Measurements from ENCODE around the gene FH. TPM values are rescaled to one million over a fixed set of nuclear protein-coding genes. Genes with fewer than 3 reads are reported as not detected.

Gene FH
- total RNA-seq, 1 donor from 2014 or later = 55.9 TPM

DNA sequence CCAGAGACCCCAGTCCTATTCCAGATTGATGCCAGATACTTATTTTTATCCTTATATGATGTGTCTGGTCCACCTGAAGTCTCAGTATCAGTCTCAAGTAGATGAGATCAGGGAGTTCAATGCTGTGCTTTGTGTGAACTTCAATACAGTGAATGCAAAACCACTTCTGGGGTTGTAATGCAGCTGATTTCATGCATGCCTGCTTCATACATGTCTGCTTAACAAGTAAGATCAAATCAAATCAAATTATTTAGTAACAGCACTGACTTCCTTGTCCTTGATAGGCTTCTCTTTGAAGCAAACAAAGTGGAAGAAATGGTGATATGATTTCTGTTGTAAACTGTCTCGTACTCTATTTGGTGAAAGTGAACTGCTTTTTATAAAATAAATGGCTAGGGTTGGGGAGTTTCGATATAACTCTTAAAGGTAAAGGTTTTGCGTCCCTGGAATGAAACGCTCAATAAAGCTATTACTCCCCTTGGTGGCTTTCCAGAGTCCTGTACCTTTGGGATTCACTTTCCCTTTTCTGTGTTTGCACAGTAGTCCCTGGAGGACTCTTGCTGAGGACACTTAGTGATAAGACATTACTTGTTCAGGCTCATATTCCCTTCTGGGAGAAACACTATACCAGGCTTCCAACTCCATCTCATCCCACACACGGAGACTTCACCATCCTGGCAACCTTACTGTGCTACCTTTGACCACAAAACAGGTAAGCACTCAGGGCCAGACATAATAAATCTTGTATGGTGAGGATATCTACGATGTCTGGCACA is 59.3 kb downstream of the FH start:
- no peak overlapping the region for H3K4me3 Mint-ChIP-seq (ENCODE audit: unreplicated experiment)
- TF ChIP-seq, protein P1, sequence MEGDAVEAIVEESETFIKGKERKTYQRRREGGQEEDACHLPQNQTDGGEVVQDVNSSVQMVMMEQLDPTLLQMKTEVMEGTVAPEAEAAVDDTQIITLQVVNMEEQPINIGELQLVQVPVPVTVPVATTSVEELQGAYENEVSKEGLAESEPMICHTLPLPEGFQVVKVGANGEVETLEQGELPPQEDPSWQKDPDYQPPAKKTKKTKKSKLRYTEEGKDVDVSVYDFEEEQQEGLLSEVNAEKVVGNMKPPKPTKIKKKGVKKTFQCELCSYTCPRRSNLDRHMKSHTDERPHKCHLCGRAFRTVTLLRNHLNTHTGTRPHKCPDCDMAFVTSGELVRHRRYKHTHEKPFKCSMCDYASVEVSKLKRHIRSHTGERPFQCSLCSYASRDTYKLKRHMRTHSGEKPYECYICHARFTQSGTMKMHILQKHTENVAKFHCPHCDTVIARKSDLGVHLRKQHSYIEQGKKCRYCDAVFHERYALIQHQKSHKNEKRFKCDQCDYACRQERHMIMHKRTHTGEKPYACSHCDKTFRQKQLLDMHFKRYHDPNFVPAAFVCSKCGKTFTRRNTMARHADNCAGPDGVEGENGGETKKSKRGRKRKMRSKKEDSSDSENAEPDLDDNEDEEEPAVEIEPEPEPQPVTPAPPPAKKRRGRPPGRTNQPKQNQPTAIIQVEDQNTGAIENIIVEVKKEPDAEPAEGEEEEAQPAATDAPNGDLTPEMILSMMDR (IDR thresholded peaks at IDR 0.05; ENCODE audit: unreplicated experiment) = no peak
- H3K27ac Mint-ChIP-seq (ENCODE audit: unreplicated experiment) = no peak overlapping the region
- no peaks in the 10 kb centered on the region for H3K9me3 Mint-ChIP-seq (ENCODE audit: unreplicated experiment)
- DNase-seq (ENCODE audit: low spot score) = no peak
- H3K4me1 Mint-ChIP-seq (ENCODE audit: unreplicated experiment) = no peaks in the 10 kb centered on the region
- peaks cover 2% of the 10 kb centered on the region for H3K27me3 Mint-ChIP-seq (ENCODE audit: unreplicated experiment)
- no peaks in the 10 kb centered on the region for H3K36me3 Mint-ChIP-seq (ENCODE audit: low read depth, unreplicated experiment)

DNA sequence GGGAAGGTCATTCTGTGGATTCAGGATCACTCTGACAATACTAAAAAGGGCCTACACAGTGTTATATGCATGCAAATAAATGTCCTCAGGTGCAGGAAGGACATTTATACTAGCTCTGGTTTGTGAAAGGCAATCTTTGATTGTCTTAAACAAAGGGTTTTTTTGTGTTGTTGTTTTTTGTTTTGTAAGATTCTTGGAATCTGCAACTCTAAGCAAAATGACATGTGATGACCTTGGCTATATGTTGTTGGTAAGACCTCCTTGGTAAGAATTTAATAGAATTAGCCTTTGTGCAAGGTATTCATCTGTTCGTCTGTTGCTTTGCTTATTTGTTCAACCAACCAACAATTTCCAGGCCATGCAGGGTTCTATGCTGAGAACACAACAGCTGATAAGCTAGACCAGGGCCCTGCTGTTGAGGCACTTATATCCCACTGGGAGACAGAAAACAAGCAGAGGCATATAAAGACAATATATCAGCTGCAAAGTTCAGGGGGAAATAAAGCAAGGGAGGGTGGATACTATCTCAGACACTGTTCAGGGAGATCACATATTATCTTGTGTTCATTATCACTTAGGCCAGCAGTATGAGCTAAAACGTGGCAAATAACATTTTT is 60.3 kb downstream of the FH start:
- DNase-seq (ENCODE audit: low spot score) = no peak
- no peaks in the 10 kb centered on the region for H3K36me3 Mint-ChIP-seq (ENCODE audit: low read depth, unreplicated experiment)
- H3K27ac Mint-ChIP-seq (ENCODE audit: unreplicated experiment) = no peak overlapping the region
- H3K4me1 Mint-ChIP-seq (ENCODE audit: unreplicated experiment) = no peaks in the 10 kb centered on the region
- peaks cover 2% of the 10 kb centered on the region for H3K27me3 Mint-ChIP-seq (ENCODE audit: unreplicated experiment)
- TF ChIP-seq, protein P1 (IDR thresholded peaks at IDR 0.05; ENCODE audit: unreplicated experiment) = no peak
- no peaks in the 10 kb centered on the region for H3K9me3 Mint-ChIP-seq (ENCODE audit: unreplicated experiment)
- H3K4me3 Mint-ChIP-seq (ENCODE audit: unreplicated experiment) = no peak overlapping the region

DNA sequence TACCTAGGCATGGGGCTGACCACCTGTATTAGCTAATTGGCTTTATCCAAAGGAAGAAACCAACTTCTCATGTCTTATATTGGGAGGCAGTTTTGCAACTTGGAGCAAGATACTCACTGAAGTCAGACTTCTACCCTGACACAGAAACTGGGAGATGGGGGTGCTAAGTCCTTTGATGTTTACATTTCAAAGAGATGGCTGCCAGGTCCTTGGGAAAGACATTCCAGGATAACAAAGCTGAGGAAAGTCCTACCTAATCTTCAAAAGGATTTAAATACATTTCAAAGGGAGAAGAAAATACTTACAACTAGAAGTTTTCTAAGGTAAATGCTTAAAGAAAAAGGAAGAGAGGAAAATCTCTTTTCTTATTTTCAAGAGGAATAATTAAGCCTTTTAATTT is 62.1 kb downstream of the FH start:
- Mint-ChIP-seq H3K4me1 (ENCODE audit: unreplicated experiment) (no peaks in the 10 kb centered on the region), H3K27me3 (ENCODE audit: unreplicated experiment) (peaks cover 2% of the 10 kb centered on the region), H3K4me3 (ENCODE audit: unreplicated experiment) (no peak overlapping the region), H3K36me3 (ENCODE audit: low read depth, unreplicated experiment) (no peaks in the 10 kb centered on the region), H3K9me3 (ENCODE audit: unreplicated experiment) (no peaks in the 10 kb centered on the region), H3K27ac (ENCODE audit: unreplicated experiment) (no peak overlapping the region)
- TF ChIP-seq, protein P1 (IDR thresholded peaks at IDR 0.05; ENCODE audit: unreplicated experiment) = no peak
- DNase-seq (ENCODE audit: low spot score) = no peak

DNA sequence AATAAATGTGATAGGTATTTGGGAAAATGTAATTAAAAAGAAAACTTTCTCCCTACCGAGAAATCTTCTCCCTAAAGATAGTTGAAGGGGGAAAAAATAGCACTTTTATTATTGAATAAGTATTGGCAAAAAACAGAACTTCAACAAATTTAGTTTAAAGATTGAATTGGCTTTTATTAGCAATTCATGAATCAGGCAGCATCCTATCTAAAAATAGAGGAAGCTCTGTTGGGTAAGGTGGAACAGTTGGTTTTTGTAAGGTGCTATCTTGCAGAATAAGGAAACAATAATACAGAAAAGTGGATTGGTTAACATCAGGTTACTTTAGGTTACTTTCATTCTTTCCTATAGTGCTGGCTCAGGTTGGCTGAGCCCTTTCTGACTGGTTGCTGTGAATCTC is 62.8 kb downstream of the FH start:
- Mint-ChIP-seq H3K27ac (ENCODE audit: unreplicated experiment) (no peak overlapping the region), H3K4me1 (ENCODE audit: unreplicated experiment) (no peaks in the 10 kb centered on the region), H3K4me3 (ENCODE audit: unreplicated experiment) (no peak overlapping the region), H3K27me3 (ENCODE audit: unreplicated experiment) (peaks cover 2% of the 10 kb centered on the region), H3K9me3 (ENCODE audit: unreplicated experiment) (no peaks in the 10 kb centered on the region), H3K36me3 (ENCODE audit: low read depth, unreplicated experiment) (no peaks in the 10 kb centered on the region)
- TF ChIP-seq, protein P1 (IDR thresholded peaks at IDR 0.05; ENCODE audit: unreplicated experiment) = no peak
- no peak for DNase-seq (ENCODE audit: low spot score)

DNA sequence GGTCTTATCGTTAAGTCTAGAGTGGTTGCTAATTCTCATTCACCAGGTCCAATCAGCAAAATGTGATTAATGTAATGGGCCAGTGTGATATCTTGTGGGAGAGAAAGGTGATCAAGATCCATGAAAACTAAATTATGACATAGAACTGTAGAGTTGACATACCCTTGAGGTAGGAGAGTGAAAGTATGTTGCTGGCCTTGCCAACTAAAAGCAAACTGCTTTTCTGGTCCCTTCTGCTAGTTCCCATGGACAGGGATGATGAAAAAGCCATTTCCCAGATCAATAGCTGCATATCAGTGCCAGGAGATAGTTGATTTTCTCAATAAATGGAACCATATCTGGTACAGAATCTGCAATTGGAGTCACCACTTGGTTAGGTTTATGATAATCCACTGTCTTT is 65.8 kb downstream of the FH start:
- no peak overlapping the region for H3K4me3 Mint-ChIP-seq (ENCODE audit: unreplicated experiment)
- H3K4me1 Mint-ChIP-seq (ENCODE audit: unreplicated experiment) = no peaks in the 10 kb centered on the region
- no peak for DNase-seq (ENCODE audit: low spot score)
- H3K9me3 Mint-ChIP-seq (ENCODE audit: unreplicated experiment) = no peaks in the 10 kb centered on the region
- no peaks in the 10 kb centered on the region for H3K36me3 Mint-ChIP-seq (ENCODE audit: low read depth, unreplicated experiment)
- peaks cover 3% of the 10 kb centered on the region for H3K27me3 Mint-ChIP-seq (ENCODE audit: unreplicated experiment)
- no peak overlapping the region for H3K27ac Mint-ChIP-seq (ENCODE audit: unreplicated experiment)
- TF ChIP-seq, protein P1 (IDR thresholded peaks at IDR 0.05; ENCODE audit: unreplicated experiment) = no peak
